Skeletal muscle tissue (tissue), 4 donors: Measurements from ENCODE around the gene TBCD. TPM values are rescaled to one million over a fixed set of nuclear protein-coding genes. Genes with fewer than 3 reads are reported as not detected.
A peak's percentile ranks its signal among the peaks of the same experiment; 100 is the strongest.
"Not testable (repeated sequence)": the region's sequence is repeated elsewhere in the genome, so short reads cannot be mapped to it uniquely, and the experiment has no call there.

ENCODE experiments used
- H3K27ac ChIP-seq: one replicate; pipeline ENCODE4 v1.7.0; 2013; ENCODE audit warnings: mild to moderate bottlenecking, low read depth, low read length, inconsistent platforms
- H3K27me3 ChIP-seq, 3 donors: one replicate each; pipeline ENCODE4 v1.7.0; 2013; ENCODE audit warnings: low read length in 3 of 3; ENCODE audit not compliant: control insufficient read depth in 3 of 3, insufficient read depth in 3 of 3
- H3K36me3 ChIP-seq, 3 donors: one replicate each; pipeline ENCODE4 v1.7.0; 2013; ENCODE audit warnings: low read length in 3 of 3; ENCODE audit not compliant: control insufficient read depth in 3 of 3, insufficient read depth in 3 of 3
- H3K4me1 ChIP-seq, 3 donors: one replicate each; pipeline ENCODE4 v1.7.0; 2013; ENCODE audit warnings: low read length in 3 of 3, mild to moderate bottlenecking in 3 of 3; ENCODE audit not compliant: control insufficient read depth in 3 of 3, insufficient read depth in 3 of 3
- H3K4me3 ChIP-seq, 3 donors: one replicate each; pipeline ENCODE4 v1.7.0; 2013; ENCODE audit warnings: low read length in 3 of 3
- H3K9ac ChIP-seq, 3 donors: one replicate each; pipeline ENCODE4 v1.7.0; 2013; ENCODE audit warnings: low read length in 3 of 3, mild to moderate bottlenecking in 3 of 3, moderate library complexity in 2 of 3, low read depth in 1 of 3
- H3K9me3 ChIP-seq, 3 donors: one replicate each; pipeline ENCODE4 v1.7.0; 2013; ENCODE audit warnings: low read length in 3 of 3; ENCODE audit not compliant: control insufficient read depth in 3 of 3
- total RNA-seq: library from RNA; depleted of rRNA; stranded (reverse); fragments of >200 nt; gene quantifications from one replicate; pipeline ENCODE4 v1.2.3, GENCODE V29; 2014
- donor health status: Osteomylitis.

TBCD gene
- total RNA-seq, 1 donor from 2014 or later = 27.1 TPM

- H3K27ac ChIP-seq = no peak overlapping the region
- H3K4me1 ChIP-seq = peaks cover 4 to 13% (median 8%) of the 10 kb centered on the region in 3 donors
- H3K4me3 ChIP-seq = no peak overlapping the region
- H3K9ac ChIP-seq = no peak overlapping the region
- H3K9me3 ChIP-seq = no peaks in the 10 kb centered on the region
- no peaks in the 10 kb centered on the region for H3K27me3 ChIP-seq
- peaks cover 8 to 16% (median 13%) of the 10 kb centered on the region in 3 donors for H3K36me3 ChIP-seq
Measured at GRCh38 chr17:82780195-82780594, 28.3 kb downstream of the TBCD start.

DNA sequence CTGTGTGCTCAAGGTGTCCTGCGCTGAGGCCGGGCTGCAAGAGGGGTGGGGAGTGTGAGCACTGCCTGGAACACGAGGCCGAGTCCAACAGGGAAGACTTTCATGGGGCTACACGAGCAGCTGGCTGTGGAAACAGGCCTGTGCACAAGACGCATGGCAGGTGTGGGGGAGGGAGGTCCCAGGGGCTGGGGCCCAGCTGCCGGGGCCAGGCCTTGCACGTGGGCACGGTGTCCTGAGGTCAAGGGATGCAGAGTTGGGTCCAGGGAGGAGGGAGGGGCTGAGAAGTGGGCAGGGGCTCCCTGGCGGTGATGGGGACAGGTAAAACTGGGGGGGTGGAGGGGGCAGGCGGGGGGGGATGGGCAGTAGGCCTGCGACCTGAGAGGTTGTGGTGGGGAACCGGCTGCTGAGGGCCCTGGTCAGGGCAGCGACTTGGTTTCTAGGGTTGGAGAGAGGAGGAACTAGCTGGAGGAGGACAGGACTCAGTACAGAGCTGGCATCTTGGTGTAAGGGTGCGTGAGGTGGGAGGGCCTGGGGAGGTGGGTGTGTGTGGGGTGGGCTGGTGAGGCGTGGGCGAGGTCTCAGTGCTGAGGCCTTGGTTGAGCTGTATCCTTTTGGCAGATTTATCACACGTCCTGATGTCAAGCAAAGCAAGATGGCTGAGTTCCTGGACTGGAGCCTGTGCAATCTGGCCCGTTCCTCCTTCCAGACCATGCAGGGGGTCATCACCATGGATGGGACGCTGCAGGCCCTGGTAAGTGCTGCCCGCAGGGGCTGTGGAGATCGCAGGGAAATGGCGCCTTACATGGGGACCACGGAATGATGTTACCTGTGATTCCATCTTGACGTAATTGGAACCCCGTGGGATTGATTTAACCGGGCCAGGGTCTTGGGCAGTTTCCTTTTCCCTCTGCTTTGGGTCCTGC is 29.4 kb downstream of the TBCD start:
- H3K4me3 ChIP-seq = no peak overlapping the region
- H3K27me3 ChIP-seq = no peaks in the 10 kb centered on the region
- peaks cover 4 to 13% (median 13%) of the 10 kb centered on the region in 3 donors for H3K4me1 ChIP-seq
- no peak overlapping the region for H3K27ac ChIP-seq
- no peaks in the 10 kb centered on the region for H3K9me3 ChIP-seq
- peak overlapping the region in 1 of 3 donors; percentile 16 for H3K9ac ChIP-seq
- H3K36me3 ChIP-seq = peaks cover 8 to 14% (median 12%) of the 10 kb centered on the region in 3 donors

DNA sequence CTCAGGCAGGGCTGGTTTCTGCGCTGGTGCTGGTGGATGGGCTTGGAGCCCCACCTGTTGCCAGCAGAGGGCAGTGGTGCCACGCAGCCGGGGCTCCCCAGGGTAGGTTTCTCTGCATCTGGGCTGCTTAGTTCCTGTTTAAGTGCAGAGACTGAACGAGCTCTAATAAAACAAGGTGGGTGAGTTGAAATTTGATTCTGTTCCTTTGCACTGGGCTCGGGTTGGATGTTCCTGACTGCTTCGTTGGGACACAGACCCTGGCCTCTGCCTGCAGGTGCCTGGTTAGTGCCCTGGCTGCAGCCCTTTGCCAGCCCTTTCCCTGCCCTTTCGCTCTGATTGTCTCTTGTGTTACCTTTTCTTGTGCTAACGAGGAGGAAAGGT is 30.0 kb downstream of the TBCD start:
- Histone ChIP-seq H3K9ac (peak overlapping the region in 2 of 3 donors; percentile 43 to 57), H3K27ac (no peak overlapping the region), H3K9me3 (no peaks in the 10 kb centered on the region), H3K4me3 (peak overlapping the region in 2 of 3 donors; percentile 30 to 35), H3K36me3 (peaks cover 8 to 12% (median 9%) of the 10 kb centered on the region in 3 donors), H3K4me1 (peaks cover 4 to 19% (median 18%) of the 10 kb centered on the region in 3 donors), H3K27me3 (no peaks in the 10 kb centered on the region)

DNA sequence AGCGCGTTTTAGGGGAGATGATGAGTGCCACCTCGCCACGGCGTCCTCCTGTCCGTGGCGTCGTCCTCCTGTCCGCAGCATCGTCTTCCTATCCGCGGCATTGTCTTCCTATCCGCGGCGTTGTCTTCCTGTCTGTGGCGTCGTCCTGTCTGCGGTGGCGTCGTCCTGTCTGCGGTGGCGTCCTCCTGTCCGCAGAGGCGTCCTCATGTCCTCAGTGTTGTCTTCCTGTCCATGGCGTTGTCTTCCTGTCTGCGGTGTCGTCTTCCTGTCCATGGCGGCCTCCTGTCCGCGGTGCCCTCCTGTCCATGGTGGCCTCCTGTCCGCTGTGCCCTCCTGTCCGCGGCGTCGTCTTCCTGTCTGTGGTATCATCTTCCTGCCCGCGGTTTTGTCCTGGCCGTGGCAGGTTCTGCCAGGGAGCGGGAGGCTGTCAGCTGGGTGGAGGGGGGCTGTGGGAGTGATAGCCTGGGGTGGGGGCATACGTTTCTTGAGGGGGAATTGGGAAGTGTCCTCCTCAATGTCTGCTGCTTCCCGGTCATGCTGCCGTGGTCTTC is 30.9 kb downstream of the TBCD start:
- H3K4me1 ChIP-seq = peaks cover 12 to 27% (median 26%) of the 10 kb centered on the region in 3 donors
- H3K4me3 ChIP-seq = peak overlapping the region in 2 of 3 donors; percentile 22 to 32
- no peak overlapping the region for H3K27ac ChIP-seq

DNA sequence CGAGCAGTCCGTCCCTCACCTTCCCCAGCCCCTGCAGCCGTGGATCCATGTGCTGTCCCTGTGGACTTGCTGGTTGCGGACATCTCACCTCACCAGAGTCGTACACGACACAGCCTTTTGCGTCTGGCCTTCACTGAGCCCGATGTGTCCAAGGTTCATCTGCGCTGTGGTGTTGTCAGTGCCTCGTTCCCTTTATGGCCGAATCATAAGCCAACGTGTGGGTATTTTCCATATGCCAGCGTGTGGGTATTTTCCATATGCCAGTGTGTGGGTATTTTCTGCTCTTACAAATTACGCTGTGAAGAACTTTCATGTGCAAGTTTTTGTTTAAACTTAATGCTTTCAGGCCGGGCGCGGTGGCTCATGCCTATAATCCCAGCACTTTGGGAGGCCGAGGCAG is 31.6 kb downstream of the TBCD start:
- Histone ChIP-seq H3K27ac (no peak overlapping the region), H3K27me3 (no peaks in the 10 kb centered on the region), H3K9me3 (no peaks in the 10 kb centered on the region), H3K4me1 (peaks cover 12 to 30% (median 30%) of the 10 kb centered on the region in 3 donors), H3K36me3 (peaks cover 8 to 12% (median 9%) of the 10 kb centered on the region in 3 donors), H3K9ac (no peak overlapping the region), H3K4me3 (no peak overlapping the region)

More for the DNA sequence above, 30.9 kb downstream of the TBCD start:
- H3K27me3 ChIP-seq = no peaks in the 10 kb centered on the region
- peak overlapping the region in 1 of 3 donors; percentile 57 for H3K9ac ChIP-seq
- H3K36me3 ChIP-seq = peaks cover 8 to 12% (median 9%) of the 10 kb centered on the region in 3 donors
- H3K9me3 ChIP-seq = no peaks in the 10 kb centered on the region

GRCh38 chr17:82785581-82785980 is 33.7 kb downstream of the TBCD start:
- H3K4me1 ChIP-seq = peaks cover 8 to 30% (median 30%) of the 10 kb centered on the region in 3 donors
- peaks cover 8 to 12% (median 9%) of the 10 kb centered on the region in 3 donors for H3K36me3 ChIP-seq
- H3K27me3 ChIP-seq, H3K9me3 ChIP-seq, H3K27ac ChIP-seq, H3K4me3 ChIP-seq, H3K9ac ChIP-seq: not testable (repeated sequence)

DNA sequence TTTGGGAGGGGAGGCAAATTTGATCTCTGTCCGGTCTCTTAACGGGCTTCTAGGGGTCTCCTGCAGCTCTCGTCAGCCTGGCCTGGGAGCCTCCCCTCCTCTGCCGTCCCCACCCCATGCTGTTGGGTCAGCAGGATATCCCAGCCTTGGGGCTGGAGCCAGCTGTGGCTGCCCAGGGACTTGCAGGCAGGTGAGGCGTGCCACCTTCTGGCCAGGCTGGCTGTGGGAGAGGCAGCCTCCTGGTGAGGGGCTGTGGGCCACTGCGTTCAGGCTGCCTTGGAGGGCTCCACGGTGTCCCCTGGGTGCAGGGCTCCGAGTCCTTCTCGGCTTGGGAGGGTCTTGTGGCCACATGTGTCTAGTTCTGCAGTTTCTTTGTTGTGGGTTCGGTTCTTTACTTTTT is 34.6 kb downstream of the TBCD start:
- Histone ChIP-seq H3K9ac (peak overlapping the region in 1 of 3 donors; percentile 25), H3K36me3 (peaks cover 8 to 12% (median 9%) of the 10 kb centered on the region in 3 donors), H3K27me3 (no peaks in the 10 kb centered on the region), H3K4me3 (no peak overlapping the region), H3K4me1 (peaks cover 8 to 30% (median 30%) of the 10 kb centered on the region in 3 donors), H3K9me3 (no peaks in the 10 kb centered on the region), H3K27ac (no peak overlapping the region)

GRCh38 chr17:82787081-82787848 is 35.4 kb downstream of the TBCD start:
- no peaks in the 10 kb centered on the region for H3K27me3 ChIP-seq
- H3K9ac ChIP-seq = peak overlapping the region in 1 of 3 donors; percentile 54
- no peak overlapping the region for H3K27ac ChIP-seq
- peaks cover 9 to 12% (median 10%) of the 10 kb centered on the region in 3 donors for H3K36me3 ChIP-seq
- no peaks in the 10 kb centered on the region for H3K9me3 ChIP-seq
- peaks cover 8 to 26% (median 22%) of the 10 kb centered on the region in 3 donors for H3K4me1 ChIP-seq
- H3K4me3 ChIP-seq = no peak overlapping the region

DNA sequence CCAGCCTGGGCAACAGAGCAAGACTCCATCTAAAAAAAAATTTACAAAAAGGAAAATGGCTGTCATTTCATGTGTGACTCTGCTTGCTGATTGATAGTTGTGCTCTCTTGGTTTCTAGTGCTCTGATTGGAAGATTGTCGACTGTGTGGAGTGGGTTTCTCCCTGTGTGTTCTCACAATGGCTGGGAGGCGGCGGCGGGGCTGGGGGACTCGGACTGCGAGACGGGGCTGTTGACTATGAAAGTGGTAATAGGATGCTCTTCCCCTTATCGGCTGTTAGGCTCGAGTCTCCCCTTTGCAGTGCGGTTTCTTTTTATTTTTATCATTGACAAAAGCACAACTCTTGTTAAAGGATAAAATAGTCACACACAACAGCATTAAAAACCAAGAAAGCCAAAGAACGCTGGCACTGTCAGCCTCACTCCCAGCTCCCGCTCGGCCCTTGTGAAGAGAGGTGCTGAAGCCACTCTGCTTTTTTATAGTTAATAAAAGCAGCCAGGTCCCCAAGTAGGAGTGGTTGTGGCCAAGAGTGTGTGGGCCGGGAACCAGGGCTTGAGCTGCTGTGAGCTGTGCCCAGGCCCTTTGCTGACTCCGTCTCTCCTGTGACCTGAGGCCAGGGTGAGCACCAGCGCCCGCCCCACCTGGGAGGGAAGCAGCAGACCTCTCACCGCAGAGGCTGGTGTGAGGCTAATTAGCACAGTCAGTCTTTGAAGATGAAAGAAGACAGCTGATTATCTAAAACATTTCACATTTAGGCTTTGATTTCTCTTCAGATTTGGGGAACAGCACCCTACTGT is 36.5 kb downstream of the TBCD start:
- Histone ChIP-seq H3K27me3 (no peaks in the 10 kb centered on the region), H3K27ac (no peak overlapping the region), H3K9me3 (no peaks in the 10 kb centered on the region), H3K36me3 (peaks cover 7 to 8% (median 7%) of the 10 kb centered on the region in 3 donors), H3K9ac (peak overlapping the region in 1 of 3 donors; percentile 25), H3K4me1 (peaks cover 8 to 22% (median 19%) of the 10 kb centered on the region in 3 donors), H3K4me3 (no peak overlapping the region)
